Heart right ventricle (tissue), 16 donors: ENCODE data around the gene TGFBR2. TPM values are rescaled to one million over a fixed set of nuclear protein-coding genes. Genes with fewer than 3 reads are reported as not detected.

Source experiments
- ATAC-seq, 8 donors: fragments of 200-7000 bp; cut with Tn5 transposase; one replicate each; pipeline ENCODE4 v1.9.1; 2020; ENCODE audit warnings: mild to moderate bottlenecking in 8 of 8, moderate library complexity in 8 of 8, moderate number of reproducible peaks in 1 of 8
- DNase-seq, 2 donors: peaks; one replicate each; pipeline ENCODE4 v3.0.0-alpha.2; 2020
- H3K27ac ChIP-seq, 10 donors: fragments of 200-600 bp; sonication (generic) in 2 of 10; one replicate each; pipeline versions ENCODE4 v1.5.0 to v1.8.0; 2020 to 2022; ENCODE audit warnings: mild to moderate bottlenecking in 3 of 10
- H3K27me3 ChIP-seq, 7 donors: fragments of 200-600 bp; one replicate each; pipeline ENCODE4 v1.8.0; 2021 to 2022; ENCODE audit warnings: mild to moderate bottlenecking in 2 of 7
- H3K36me3 ChIP-seq, 9 donors: fragments of 200-600 bp; sonication (generic) in 1 of 9; one replicate each; pipeline versions ENCODE4 v1.5.0 to v1.8.0; 2020 to 2022; ENCODE audit warnings: mild to moderate bottlenecking in 2 of 9
- H3K4me1 ChIP-seq, 9 donors: fragments of 200-600 bp; sonication (generic) in 1 of 9; one replicate each; pipeline versions ENCODE4 v1.5.0 to v1.8.0; 2020 to 2022; ENCODE audit warnings: mild to moderate bottlenecking in 4 of 9
- H3K4me3 ChIP-seq, 10 donors: fragments of 200-600 bp; sonication (generic) in 2 of 10; one replicate each; pipeline versions ENCODE4 v1.5.0 to v1.8.0; 2020 to 2022; ENCODE audit warnings: mild to moderate bottlenecking in 7 of 10, moderate library complexity in 2 of 10
- H3K9me3 ChIP-seq, 11 donors: fragments of 200-600 bp in 10 of 11; sonication (generic) in 2 of 11; one replicate each; pipeline versions ENCODE4 v1.5.0 to v1.8.0; 2013 to 2022; ENCODE audit warnings: mild to moderate bottlenecking in 2 of 11, control low read depth in 1 of 11, moderate library complexity in 1 of 11
- WGBS, 2 donors: extraction: QIAGEN DNeasy Blood & Tissue Kit; methylation state at CpG; one replicate each; pipeline ENCODE4 v1.1.7; 2013; ENCODE audit warnings: inconsistent platforms in 1 of 2; 5-methylcytosine and 5-hydroxymethylcytosine counted together
- intact Hi-C, 10 donors: fragments of 100-400 bp; cut with DNase I; formaldehyde crosslinking; loops; one replicate each; pipeline versions ENCODE4 v1.11.1 to v1.14.2; 2022
- polyA plus RNA-seq, 2 donors: library from polyadenylated mRNA; stranded (reverse); fragments of 200-250 nt; gene quantifications; one replicate each; pipeline ENCODE4 v1.2.3, GENCODE V29; 2013
- total RNA-seq, 10 donors: library from RNA; stranded (reverse); fragmentation: NEBNext Ultra II Directional in 3 of 10; extraction: Animal tissue kit (Norgen Biotek cat#: 25700) in 3 of 10; gene quantifications; one replicate each; pipeline versions ENCODE4 v1.2.1 to v1.2.4, GENCODE V29; 2021 to 2023
- TF ChIP-seq, protein P1 (sequence below), 9 donors: fragments of 200-600 bp; sonication (generic) in 2 of 9; IDR thresholded peaks; one replicate each; pipeline versions ENCODE4 v1.5.0 to v1.8.0; 2021 to 2022; ENCODE audit warnings: antibody characterized with exemption in 9 of 9, mild to moderate bottlenecking in 5 of 9, moderate library complexity in 1 of 9
- donor health status: Arrhythmogenic right ventricular cardiomyopathy.
- donor health status: ischemic (EF 13 %, LVEDD 7.1; RV severe dilation, severe dysfunction).
- donor health status: healthy with polysubstance abuse.
- donor health status: DM: no; HTN: yes; CAD: no.
- donor health status: DM: no; HTN: no; CAD: no.
- donor health status: ischemic (EF 25% LVEDD 6.9; RV normal size, moderate dysfunction).
- donor health status: ischemic (EF 25% LVEDD 5.7; RV mildly dilated, moderate dysfunction).
- donor health status: healthy.
- donor health status: DM: yes; HTN: yes; CAD: no.
- donor health status: Ischemic cardiomyopathy.
- donor health status: ischemic (EF 35%, LVEDD 5.7; RV mildly dilated, moderate dysfunction).
- donor health status: nonischemic (EF 11% LVEDD 7.7; RV severe dilation, severe dysfunction).
- donor health status: DM: yes; HTN: yes; CAD: no.
- donor health status: PGD.
- donor health status: ischemic (EF 29% LVEDD 5.4; RV normal size, mild dysfunction).
- donor health status: nonischemic (EF 23%, LVEDD 6.1; RV moderate dilation, normal function).

Gene TGFBR2
- total and polyA plus RNA-seq, 12 donors = 14.6 to 197 (median 82.8) TPM

DNA sequence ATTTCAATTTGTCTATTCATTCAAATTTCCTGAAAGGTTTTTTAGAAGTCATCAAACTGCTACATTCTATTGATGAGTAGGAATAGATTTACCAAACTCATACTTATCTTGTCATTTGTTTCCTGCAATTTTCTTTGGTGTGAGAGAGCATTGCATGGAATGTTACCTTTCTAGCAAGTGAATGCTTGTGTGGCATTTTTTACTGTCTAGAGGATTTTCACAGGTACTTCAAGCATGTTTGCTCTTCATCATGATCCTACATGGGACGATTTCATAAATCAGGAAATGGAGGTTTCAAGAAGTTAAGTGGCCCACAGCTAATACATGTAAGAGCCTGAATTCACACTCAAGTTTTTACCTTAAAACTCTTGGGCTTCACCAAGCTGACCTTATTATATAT is 26.1 kb downstream of the TGFBR2 start:
- no peak for ATAC-seq
- Histone ChIP-seq H3K4me1 (peaks cover 24 to 99% (median 91%) of the 10 kb centered on the region in 9 donors), H3K36me3 (peaks cover 0 to 59% (median 0%) of the 10 kb centered on the region in 9 donors), H3K4me3 (no peak overlapping the region), H3K27ac (peak overlapping the region in 6 of 10 donors; percentile 8 to 86 (median 70)), H3K27me3 (no peaks in the 10 kb centered on the region), H3K9me3 (peaks cover 0 to 3% (median 0%) of the 10 kb centered on the region in 11 donors)
- intact Hi-C loops = no loop called here
- 62 to 81% methylated on average over 1 of the region's 1 CpG for WGBS, 2 donors
- TF ChIP-seq, protein P1, sequence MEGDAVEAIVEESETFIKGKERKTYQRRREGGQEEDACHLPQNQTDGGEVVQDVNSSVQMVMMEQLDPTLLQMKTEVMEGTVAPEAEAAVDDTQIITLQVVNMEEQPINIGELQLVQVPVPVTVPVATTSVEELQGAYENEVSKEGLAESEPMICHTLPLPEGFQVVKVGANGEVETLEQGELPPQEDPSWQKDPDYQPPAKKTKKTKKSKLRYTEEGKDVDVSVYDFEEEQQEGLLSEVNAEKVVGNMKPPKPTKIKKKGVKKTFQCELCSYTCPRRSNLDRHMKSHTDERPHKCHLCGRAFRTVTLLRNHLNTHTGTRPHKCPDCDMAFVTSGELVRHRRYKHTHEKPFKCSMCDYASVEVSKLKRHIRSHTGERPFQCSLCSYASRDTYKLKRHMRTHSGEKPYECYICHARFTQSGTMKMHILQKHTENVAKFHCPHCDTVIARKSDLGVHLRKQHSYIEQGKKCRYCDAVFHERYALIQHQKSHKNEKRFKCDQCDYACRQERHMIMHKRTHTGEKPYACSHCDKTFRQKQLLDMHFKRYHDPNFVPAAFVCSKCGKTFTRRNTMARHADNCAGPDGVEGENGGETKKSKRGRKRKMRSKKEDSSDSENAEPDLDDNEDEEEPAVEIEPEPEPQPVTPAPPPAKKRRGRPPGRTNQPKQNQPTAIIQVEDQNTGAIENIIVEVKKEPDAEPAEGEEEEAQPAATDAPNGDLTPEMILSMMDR (IDR thresholded peaks at IDR 0.05) = no peak
- DNase-seq = no peak

DNA sequence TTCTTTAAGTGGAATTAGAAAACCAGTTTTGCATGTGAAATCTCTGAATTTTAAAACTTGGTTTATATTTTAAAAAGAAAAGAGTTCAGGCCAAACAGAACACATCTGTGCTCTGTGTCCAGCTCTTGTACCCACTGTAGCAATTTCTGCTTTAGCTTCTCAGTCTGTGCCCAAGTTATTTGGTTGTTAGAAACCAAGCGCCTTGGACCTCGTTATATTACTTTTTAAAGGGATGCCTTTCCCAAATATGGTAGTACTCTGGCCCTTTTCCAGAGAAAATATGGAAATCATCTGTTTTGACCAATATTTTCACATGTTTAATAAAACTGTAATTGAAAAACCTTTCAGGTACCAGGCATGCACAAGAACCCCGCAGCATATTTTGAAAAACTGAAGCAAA is 27.3 kb downstream of the TGFBR2 start:
- Histone ChIP-seq H3K27ac (peak overlapping the region in 3 of 10 donors; percentile 19 to 86 (median 43)), H3K9me3 (peaks cover 0 to 3% (median 0%) of the 10 kb centered on the region in 11 donors), H3K4me1 (peaks cover 21 to 99% (median 91%) of the 10 kb centered on the region in 9 donors), H3K27me3 (no peaks in the 10 kb centered on the region), H3K4me3 (no peak overlapping the region), H3K36me3 (peaks cover 0 to 68% (median 0%) of the 10 kb centered on the region in 9 donors)
- 77 to 79% methylated on average over 3 of the region's 3 CpGs for WGBS, 2 donors
- TF ChIP-seq, protein P1 (IDR thresholded peaks at IDR 0.05) = no peak
- ATAC-seq (no peak), DNase-seq (no peak)
- intact Hi-C loops = no loop called here

- DNase-seq (no peak), ATAC-seq (no peak)
- TF ChIP-seq, protein P1 (IDR thresholded peaks at IDR 0.05) = no peak
- intact Hi-C loops = no loop called here
- Histone ChIP-seq H3K4me3 (no peak overlapping the region), H3K27ac (peak overlapping the region in 6 of 10 donors; percentile 2 to 75 (median 30)), H3K36me3 (peaks cover 0 to 73% (median 0%) of the 10 kb centered on the region in 9 donors), H3K9me3 (peaks cover 0 to 3% (median 0%) of the 10 kb centered on the region in 11 donors), H3K4me1 (peaks cover 21 to 99% (median 91%) of the 10 kb centered on the region in 9 donors), H3K27me3 (no peaks in the 10 kb centered on the region)
- WGBS, 2 donors = 38 to 44% methylated on average over 3 of the region's 3 CpGs
Measured at GRCh38 chr3:30634761-30635735, 28.6 kb downstream of the TGFBR2 start.

DNA sequence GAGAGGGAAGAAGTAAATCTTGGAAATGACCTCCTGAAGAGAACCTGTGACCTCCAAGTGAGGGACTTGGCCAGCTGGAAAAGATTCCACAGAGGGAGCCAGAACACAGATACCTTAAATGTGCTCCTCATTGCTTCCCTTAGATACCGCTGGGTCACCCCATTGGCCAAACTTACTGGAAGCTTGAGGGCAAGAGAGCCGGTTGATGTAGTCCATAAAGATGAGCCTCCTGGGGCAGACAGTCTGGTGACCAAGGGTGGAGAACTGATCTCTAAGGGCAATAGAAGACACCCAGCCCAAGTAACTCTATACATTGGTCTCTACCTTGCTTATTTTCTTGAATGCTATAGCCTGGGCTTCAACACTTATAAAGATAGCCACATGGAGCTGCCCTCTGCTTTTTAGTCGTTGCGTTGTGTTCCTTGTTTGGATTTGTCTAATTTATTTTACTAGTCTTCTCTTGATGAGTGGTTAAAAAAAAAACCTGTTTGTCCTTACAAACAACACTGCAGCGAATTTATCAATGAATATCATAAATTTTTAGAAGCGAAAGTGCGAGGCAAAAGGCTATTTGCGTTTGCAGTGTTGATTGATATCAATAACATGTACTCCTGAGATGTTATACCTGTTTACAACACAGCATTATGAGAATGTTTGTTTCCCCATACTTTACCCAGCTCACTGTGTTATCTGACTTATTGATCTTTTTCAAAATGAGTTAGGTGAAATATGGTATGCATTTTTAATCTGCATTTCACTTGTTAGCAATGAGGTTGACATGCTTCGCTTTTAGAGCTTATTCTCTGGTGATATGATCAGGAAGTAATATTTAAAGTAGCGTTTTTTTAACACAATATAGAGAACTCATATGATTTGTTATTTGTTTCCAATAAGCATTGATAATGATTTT is 31.2 kb downstream of the TGFBR2 start:
- Histone ChIP-seq H3K27me3 (no peaks in the 10 kb centered on the region), H3K9me3 (no peaks in the 10 kb centered on the region), H3K36me3 (peaks cover 0 to 58% (median 0%) of the 10 kb centered on the region in 9 donors), H3K27ac (peak overlapping the region in 5 of 10 donors; percentile 12 to 84 (median 67)), H3K4me3 (no peak overlapping the region), H3K4me1 (peaks cover 19 to 99% (median 91%) of the 10 kb centered on the region in 9 donors)
- intact Hi-C loops = no loop called here
- TF ChIP-seq, protein P1 (IDR thresholded peaks at IDR 0.05) = no peak
- ATAC-seq (peak in 1 of 8 donors; percentile 29), DNase-seq (no peak)
- WGBS, 2 donors = 92 to 93% methylated on average over 10 of the region's 10 CpGs
